ENCODE measurements around the gene ZMIZ1. TPM values are rescaled to one million over a fixed set of nuclear protein-coding genes. Genes with fewer than 3 reads are reported as not detected.

ZMIZ1 gene
- total RNA-seq, 4 donors from 2014 or later = 58.1 to 87.4 (median 74.2) TPM

DNA sequence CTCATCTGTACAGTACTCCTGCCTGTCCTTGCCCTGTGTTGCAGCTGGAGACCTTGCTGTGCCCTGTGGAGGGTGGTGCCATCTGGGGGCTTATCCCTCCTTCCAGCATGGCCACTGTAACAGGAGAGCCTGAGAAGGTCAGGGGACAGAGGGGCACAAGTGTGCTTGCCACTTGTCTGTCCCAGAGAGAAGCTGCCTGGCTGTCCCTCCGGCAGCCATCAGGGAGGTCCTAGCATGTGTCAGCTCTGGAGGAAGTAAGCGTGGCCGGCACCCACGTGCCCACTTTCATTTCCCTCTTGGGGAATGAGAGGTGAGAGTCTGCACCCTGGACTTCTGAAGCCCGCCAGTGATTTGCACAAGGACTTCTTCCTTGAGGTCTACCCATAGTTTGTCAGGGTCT, 181.5 kb downstream of the ZMIZ1 start:
- no peak overlapping the region for H3K4me3 ChIP-seq (ENCODE audit: low read depth, poor library complexity, severe bottlenecking)
- WGBS, 2 donors = 74 to 78% methylated on average over 5 of the region's 5 CpGs
- TF ChIP-seq, protein P1, sequence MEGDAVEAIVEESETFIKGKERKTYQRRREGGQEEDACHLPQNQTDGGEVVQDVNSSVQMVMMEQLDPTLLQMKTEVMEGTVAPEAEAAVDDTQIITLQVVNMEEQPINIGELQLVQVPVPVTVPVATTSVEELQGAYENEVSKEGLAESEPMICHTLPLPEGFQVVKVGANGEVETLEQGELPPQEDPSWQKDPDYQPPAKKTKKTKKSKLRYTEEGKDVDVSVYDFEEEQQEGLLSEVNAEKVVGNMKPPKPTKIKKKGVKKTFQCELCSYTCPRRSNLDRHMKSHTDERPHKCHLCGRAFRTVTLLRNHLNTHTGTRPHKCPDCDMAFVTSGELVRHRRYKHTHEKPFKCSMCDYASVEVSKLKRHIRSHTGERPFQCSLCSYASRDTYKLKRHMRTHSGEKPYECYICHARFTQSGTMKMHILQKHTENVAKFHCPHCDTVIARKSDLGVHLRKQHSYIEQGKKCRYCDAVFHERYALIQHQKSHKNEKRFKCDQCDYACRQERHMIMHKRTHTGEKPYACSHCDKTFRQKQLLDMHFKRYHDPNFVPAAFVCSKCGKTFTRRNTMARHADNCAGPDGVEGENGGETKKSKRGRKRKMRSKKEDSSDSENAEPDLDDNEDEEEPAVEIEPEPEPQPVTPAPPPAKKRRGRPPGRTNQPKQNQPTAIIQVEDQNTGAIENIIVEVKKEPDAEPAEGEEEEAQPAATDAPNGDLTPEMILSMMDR (IDR thresholded peaks at IDR 0.05) = no peak
- TF ChIP-seq POLR2A (IDR thresholded peaks at IDR 0.05) = no peak
- DNase-seq (ENCODE audit: low spot score in 2 of 2) = peak in 1 of 2 donors; percentile 94
- intact Hi-C loops (cut with DNase I; ENCODE audit: low total_unique reads) = no loop called here

DNA sequence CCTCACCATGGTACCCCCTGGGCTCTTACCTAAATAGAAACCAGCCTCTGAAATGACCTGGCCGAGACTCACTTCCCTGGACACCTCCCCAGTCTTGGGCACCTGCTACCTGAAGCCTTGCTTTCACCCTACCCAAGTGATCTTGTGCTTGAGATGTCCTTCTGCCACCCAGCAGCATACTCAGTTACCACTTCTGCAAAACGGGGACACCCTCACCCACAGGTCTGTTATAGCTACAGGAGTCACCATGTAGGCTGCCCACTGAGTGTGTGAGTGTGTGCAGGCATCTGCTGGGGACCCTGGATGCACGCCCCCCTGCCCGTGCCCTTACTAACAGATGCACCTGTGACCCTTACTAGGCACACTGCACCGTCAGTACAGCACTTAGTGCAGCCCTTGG, 183.7 kb downstream of the ZMIZ1 start:
- 84 to 90% methylated on average over 5 of the region's 5 CpGs for WGBS, 2 donors
- intact Hi-C loops (cut with DNase I; ENCODE audit: low total_unique reads) = no loop called here
- DNase-seq (ENCODE audit: low spot score in 2 of 2) = no peak
- TF ChIP-seq, protein P1 (IDR thresholded peaks at IDR 0.05) = no peak
- no peak for TF ChIP-seq POLR2A (IDR thresholded peaks at IDR 0.05)
- H3K4me3 ChIP-seq (ENCODE audit: low read depth, poor library complexity, severe bottlenecking) = no peak overlapping the region

DNA sequence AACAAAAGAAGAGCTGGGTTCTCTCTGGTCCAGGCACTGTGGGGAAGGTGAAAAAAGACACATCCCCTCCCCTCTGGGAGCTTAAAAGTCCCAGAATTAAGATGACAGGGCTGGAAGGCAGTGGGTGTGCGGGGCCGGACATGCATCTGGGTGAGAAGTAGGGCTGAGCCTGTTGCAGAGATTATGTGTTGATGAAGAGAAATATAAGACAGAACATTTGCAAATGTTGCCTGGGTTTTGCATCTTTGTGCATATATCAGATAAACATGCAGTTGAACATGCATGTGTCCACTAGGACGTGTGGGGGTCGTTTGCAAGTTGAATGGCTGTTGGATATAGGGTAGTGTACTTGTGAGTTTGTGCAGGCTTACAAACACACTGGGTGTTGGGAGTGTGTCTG, 184.2 kb downstream of the ZMIZ1 start:
- no peak overlapping the region for H3K4me3 ChIP-seq (ENCODE audit: low read depth, poor library complexity, severe bottlenecking)
- no peak for DNase-seq (ENCODE audit: low spot score in 2 of 2)
- intact Hi-C loops (cut with DNase I; ENCODE audit: low total_unique reads) = no loop called here
- WGBS, 2 donors = 74 to 85% methylated on average over 4 of the region's 4 CpGs
- TF ChIP-seq, protein P1 (IDR thresholded peaks at IDR 0.05) = no peak
- no peak for TF ChIP-seq POLR2A (IDR thresholded peaks at IDR 0.05)

DNA sequence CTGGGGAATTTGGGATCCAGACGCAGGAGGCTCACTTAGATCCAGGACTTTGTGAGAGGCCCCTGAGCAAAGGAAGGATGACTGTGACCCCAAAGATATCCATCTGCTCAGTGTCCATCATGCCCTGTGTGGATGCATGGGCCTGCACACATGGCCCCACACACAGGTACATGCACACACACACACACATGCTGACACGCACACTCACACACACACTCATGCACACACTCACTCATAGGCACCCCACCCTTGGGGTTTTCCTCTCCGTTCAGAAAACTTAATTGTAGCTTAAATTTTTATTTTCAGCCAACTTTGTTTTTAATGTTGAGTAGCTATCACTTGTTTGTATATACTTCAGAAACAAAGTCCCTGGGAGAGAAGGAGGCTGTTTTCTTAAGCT, 184.9 kb downstream of the ZMIZ1 start:
- 81% methylated on average over 3 of the region's 3 CpGs for WGBS, 2 donors
- intact Hi-C loops (cut with DNase I; ENCODE audit: low total_unique reads) = no loop called here
- no peak for DNase-seq (ENCODE audit: low spot score in 2 of 2)
- TF ChIP-seq, protein P1 (IDR thresholded peaks at IDR 0.05) = no peak
- no peak for TF ChIP-seq POLR2A (IDR thresholded peaks at IDR 0.05)
- no peak overlapping the region for H3K4me3 ChIP-seq (ENCODE audit: low read depth, poor library complexity, severe bottlenecking)

DNA sequence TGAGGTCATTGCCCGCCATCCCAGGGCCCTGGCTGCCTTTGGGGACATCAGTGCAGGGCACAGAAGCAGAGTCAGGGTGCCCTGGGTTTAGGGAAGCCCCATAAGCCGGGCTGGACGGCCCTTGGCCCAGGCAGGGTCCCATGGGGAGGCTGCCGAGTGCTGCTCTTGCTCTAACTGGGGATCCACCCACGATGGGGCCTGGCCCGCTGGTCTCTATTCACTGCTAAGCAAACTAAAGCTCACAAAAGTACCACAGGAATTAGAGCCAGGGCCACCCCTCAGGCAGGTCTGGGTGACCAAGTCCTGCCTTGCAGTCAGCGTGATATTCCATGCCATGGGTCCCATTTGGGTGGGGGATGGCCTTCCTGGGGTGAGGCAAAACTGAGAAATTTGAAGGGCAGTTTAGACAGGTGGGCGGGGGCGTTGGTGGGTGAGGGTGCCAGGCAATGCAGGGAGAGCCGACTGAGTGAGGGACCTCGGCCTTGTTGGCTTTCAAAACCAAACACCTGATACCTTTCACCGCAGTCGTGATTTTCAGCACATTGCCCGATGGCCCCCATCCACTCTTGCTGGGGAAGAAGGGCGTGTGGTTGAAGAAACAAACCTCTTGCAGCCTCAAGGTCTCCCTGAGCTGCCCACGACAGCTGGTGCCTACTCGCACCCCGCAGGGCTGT, 185.7 kb downstream of the ZMIZ1 start:
- no peak for TF ChIP-seq POLR2A (IDR thresholded peaks at IDR 0.05)
- TF ChIP-seq, protein P1 (IDR thresholded peaks at IDR 0.05) = no peak
- intact Hi-C loops (cut with DNase I; ENCODE audit: low total_unique reads) = no loop called here
- no peak for DNase-seq (ENCODE audit: low spot score in 2 of 2)
- H3K4me3 ChIP-seq (ENCODE audit: low read depth, poor library complexity, severe bottlenecking) = no peak overlapping the region
- 76 to 78% methylated on average over 16 to 17 of the region's 18 CpGs for WGBS, 2 donors

DNA sequence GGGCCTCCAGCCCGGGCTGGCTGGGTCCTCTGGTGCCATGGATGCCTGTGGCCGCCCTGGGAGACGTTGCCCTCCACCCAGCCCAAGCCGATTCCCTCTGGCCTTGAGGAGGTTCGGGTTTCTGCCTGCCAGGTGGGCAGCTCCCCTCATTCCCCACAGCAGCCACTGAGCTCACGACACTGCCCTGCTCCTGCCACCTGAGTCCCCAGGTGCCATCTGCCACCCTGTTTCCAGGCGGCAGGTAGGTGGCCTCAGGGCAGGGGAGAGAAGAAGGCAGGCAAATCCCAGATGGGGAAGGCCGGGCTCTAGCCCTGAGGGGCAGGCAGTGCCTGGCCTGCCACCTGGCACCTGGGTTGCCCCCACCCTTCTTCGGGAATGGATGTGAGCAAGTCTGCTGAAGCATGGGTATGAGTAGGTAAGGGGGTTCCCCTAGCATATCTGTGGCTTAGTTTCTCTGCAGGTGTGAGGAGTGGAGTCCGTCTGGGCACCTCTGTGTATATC, 186.3 kb downstream of the ZMIZ1 start:
- WGBS, 2 donors = 65 to 67% methylated on average over 10 of the region's 10 CpGs
- no peak overlapping the region for H3K4me3 ChIP-seq (ENCODE audit: low read depth, poor library complexity, severe bottlenecking)
- intact Hi-C loops (cut with DNase I; ENCODE audit: low total_unique reads) = no loop called here

More for the DNA sequence above, 186.3 kb downstream of the ZMIZ1 start:
- no peak for DNase-seq (ENCODE audit: low spot score in 2 of 2)
- TF ChIP-seq, protein P1 (IDR thresholded peaks at IDR 0.05) = no peak
- no peak for TF ChIP-seq POLR2A (IDR thresholded peaks at IDR 0.05)

All from lower leg skin (tissue), 4 donors.